SH-SY5Y (cell line): ENCODE data around the gene RPS29.

ENCODE experiments used
- GATA2 ChIP-seq: IDR thresholded peaks from 2 replicates; pipeline ENCODE4 v1.6.1; 2011; ENCODE audit warnings: mild to moderate bottlenecking, low read depth, low read length
- GATA3 ChIP-seq: IDR thresholded peaks from 2 replicates; pipeline ENCODE4 v1.6.1; 2011; ENCODE audit warnings: low read depth, mild to moderate bottlenecking, low read length, moderate library complexity

DNA sequence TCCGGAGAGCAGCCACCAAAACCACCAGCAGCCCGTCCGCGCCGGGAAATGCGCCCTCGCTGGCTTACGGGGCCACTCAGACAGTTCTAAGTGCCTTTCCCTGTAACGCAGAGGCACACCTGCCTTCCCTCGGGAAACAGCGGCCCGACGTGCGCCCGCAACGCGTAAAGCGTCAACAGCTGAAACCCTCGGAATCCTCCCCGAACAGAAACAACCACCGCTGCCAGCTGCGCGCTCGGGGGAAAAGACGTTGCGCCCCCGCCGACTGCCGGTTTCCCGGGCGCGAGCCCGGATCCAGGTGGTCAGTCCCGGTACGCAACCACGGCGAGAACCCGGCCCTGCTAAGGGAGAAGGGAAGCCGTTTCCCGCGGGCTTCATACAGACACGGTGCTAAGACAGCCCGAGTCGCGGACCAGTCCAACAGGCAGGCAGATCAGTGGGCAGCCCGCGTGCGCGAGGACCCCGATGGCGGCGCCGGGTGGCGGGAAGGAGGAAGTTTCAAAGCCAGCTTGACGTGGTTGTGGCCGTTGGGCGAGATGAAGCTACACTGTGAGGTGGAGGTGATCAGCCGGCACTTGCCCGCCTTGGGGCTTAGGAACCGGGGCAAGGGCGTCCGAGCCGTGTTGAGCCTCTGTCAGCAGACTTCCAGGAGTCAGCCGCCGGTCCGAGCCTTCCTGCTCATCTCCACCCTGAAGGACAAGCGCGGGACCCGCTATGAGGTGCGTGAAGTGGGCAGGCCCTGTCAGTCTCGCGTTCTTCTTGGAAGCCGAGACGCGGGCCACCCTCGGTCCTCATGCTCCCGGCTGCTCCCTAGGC lies 12.5 kb upstream of the RPS29 start, which contains the start of gene LRR1:
- TF ChIP-seq GATA2 (no peak), GATA3 (no peak)
